NCI-H1105 (cell line): ENCODE measurements around the gene HMCN1.

Experiments used
- DNase-seq: peaks from one replicate; lab custom pipeline; 2025; lab: John Stamatoyannopoulos, UW

The HMCN1 gene

GRCh38 chr1:185969028-185969427, 234.8 kb downstream of the HMCN1 start:
- no peak for DNase-seq

- DNase-seq, result no peak
These were observed 235.4 kb downstream of the HMCN1 start for GRCh38 chr1:185969524-185969991.

DNA sequence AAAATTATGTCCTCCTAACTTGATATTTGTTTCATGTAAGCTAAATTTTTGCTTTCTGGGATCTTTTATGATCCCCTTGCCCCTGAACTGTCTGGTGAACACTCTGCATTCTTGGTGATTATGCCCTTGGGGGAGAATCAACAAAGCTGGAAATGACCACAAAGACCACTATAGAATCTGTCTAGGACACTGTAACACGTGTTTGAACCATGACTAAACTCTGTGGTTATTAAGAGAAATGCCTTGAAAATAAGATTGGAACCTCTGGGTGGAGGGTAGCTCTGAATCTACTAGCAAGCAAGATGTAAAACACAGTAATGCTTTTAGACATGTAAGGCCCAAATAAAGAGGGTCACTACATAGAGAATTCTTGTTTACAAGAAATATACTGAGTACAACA, 237.5 kb downstream of the HMCN1 start:
- DNase-seq, result no peak

- no peak for DNase-seq
These were observed 238.1 kb downstream of the HMCN1 start for GRCh38 chr1:185972096-185972850.

- no peak for DNase-seq
These were observed 239.5 kb downstream of the HMCN1 start for GRCh38 chr1:185973645-185974044.

DNA sequence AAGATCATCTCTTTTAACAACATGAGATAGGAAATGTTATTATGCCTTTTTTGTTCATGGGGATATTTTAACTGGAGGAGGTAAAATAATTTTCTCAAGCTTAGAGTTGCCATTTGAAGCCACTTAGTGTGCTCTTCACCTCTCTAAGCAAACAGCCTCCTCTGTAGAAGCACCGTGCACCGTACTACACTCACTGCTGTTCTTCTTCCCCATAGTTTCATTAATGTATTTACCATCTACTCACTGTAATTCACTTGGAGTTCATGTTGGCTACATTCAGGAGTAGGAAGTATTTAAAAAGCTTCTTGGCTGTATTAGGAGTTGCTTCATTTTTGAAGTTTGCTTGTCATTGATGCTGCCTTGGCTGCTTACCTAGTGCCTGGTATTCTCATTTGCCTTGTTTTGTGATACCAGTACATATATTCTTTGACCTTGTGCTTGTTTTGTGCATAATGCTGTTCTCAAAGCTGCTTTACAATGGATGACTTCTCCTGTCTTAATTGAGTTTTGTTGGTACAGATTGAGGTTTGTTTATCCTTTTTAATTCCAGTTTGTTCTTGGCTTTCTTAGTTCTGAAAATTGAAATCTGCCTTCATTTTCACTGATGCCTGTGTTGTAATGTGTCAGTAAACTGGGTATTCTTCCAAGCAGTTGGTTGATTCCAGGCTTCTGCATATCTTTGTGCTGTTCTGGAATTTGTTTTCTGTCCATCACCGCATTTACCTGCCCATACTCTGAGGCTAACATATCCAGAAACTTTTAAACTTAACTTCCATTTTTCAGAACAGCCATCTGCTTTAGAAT, 240.4 kb downstream of the HMCN1 start:
- no peak for DNase-seq

- DNase-seq, result no peak
These were observed 246.7 kb downstream of the HMCN1 start for GRCh38 chr1:185980891-185981290.

DNA sequence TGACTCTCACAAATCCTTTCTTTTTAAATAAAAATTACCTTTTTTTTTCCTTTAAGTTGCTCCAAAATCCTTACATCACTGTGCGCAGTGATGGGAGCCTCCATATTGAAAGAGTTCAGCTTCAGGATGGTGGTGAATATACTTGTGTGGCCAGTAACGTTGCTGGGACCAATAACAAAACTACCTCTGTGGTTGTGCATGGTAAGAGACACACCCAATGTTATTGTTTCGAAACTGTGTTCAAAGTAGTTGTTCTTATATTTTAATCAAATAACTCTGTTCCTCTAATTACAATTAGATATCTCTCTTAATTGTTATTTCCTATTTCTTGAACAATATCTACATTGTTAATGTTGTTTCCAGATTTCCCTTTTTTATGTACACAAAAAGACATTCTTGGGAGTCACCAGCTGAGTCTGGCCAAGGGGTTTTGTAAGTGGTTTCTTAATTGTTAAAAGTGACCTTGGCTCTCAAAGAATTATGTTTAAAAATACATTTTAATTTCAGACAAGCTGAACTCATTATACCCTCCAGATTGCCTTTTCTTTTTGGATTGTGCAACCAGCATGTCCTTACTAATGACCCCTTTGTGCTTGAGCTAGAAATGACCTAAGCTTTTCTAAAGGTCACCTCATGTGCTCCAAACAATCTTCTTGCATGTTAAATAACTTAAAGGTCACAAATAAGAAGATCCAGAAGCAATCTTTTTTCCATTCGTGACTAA, 250.1 kb downstream of the HMCN1 start:
- DNase-seq, result no peak

- no peak for DNase-seq
These were observed 253.6 kb downstream of the HMCN1 start for GRCh38 chr1:185987611-185988321.

- no peak for DNase-seq
These were observed 256.4 kb downstream of the HMCN1 start for GRCh38 chr1:185990565-185990964.

GRCh38 chr1:185991266-185991665, 257.1 kb downstream of the HMCN1 start:
- no peak for DNase-seq

DNA sequence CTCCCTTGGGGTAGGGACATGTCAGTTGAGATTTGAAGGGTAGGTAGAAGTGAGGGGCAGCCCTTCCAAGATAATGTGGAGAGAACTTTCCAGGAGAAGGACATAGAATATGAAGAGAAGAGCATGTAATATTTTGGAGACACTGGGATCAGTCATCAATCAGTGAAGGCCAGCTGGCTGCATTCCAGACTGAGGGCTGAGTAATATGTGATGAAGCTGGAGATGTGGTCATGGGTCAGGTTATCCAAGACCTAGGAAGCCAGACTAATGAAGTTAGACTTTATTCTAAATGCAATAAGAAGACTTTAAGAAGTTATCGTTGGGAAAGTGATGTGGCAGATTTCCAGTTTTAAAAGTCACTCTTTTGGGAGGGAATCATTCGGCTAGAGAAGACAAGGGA, 262.0 kb downstream of the HMCN1 start:
- DNase-seq, result no peak

- no peak for DNase-seq
These were observed 264.2 kb downstream of the HMCN1 start for GRCh38 chr1:185998391-185998790.

DNA sequence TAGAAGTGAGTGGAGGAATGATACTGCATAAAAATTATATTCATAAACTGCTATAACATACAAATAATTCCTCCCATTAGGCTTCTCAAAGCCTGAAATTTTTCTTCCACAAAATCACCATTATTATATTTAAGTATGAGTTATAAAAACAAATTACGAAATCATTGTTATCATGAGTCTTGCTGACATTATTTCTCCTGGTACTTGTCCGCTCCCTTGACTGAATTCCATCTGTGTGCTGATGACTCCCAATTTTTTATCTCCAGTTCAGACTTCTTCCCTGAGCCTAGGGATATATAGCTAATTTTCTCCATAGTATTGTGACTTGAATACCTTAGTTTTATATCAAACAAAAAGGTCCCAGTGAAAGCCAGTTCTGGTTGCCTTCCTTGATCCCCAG, 268.2 kb downstream of the HMCN1 start:
- DNase-seq, result no peak

DNA sequence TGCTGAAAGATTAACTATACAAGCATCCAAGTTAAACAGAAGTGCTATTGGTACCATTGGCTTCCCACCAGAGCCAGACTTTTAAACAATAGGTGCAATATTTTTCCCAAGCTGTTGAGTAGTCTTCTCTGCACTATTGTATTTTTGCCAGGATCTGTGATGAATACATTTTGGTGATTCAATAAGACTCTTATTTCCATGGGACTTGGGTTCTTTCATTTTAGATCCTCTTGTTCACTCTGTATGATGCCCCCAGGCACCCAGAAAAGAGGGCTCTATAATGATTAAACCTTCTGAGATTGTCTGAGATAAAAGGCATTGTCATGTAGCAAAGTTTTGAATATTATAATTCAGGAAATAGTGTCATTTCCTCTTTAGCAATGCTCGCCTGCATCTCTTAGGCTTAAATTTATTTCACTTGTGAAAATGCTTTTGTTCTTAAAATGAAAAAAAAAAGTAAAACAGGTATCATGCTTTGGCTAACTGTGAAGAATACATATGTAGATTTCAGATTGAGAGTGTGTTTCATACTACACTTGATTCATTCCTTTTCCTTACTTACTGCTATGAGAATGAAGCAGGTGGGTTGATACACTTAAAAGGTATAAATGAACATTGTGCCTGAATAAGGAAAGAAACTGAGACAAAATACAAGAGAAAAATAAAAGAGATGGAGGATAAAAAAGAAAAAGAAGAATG, 275.0 kb downstream of the HMCN1 start:
- no peak for DNase-seq

DNA sequence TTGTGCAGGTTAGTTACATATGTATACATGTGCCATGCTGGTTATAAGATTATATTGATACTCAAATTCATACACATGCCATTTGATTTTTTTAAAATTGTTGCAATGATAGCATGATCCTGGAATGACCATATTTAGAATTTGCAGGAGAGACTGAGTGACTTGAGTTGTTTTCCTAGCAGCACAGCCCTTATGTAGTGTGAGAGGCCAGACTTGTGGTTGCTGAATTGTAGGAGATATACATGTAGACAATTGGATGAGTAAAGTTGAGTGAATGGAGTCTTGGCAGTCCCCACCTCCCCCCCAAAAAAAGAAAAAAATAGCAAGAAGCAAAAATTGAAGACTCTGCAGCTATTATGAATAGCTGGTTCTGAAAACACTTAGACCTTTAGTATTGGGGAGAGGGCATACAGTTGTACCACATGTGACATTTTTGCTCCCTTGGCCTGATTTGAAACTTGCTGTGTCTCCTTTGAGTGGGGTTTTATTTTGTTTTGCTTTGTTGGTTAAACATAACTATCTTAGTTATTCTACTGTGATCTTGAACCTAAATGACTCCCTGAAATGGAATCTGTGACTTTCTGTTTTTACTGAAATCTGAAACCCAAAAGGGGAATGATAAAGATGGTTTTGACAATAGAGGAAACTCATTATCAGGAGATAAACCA, 280.3 kb downstream of the HMCN1 start:
- no peak for DNase-seq

- DNase-seq, result no peak
These were observed 282.7 kb downstream of the HMCN1 start for GRCh38 chr1:186016856-186017255.

- DNase-seq, result no peak
These were observed 288.0 kb downstream of the HMCN1 start for GRCh38 chr1:186022184-186022583.

- DNase-seq, result no peak
These were observed 292.8 kb downstream of the HMCN1 start for GRCh38 chr1:186026946-186027345.

- no peak for DNase-seq
These were observed 293.4 kb downstream of the HMCN1 start for GRCh38 chr1:186027621-186028020.

GRCh38 chr1:186030453-186030852, 296.3 kb downstream of the HMCN1 start:
- no peak for DNase-seq
